Thyroid gland (tissue), 4 donors: ENCODE results near the gene IKZF2. TPM values are rescaled to one million over a fixed set of nuclear protein-coding genes. Genes with fewer than 3 reads are reported as not detected.

Experiments
- DNase-seq, 2 donors: peaks; one replicate each; pipeline ENCODE4 v3.0.0-alpha.2; 2019
- H3K27ac ChIP-seq, 3 donors: fragments of 200-600 bp; sonication (generic); 1 replicate in 2 of 3; 2 replicates in 1 of 3; pipeline ENCODE4 v1.5.1; 2016 to 2019; ENCODE audit warnings: mild to moderate bottlenecking in 1 of 3, moderate library complexity in 1 of 3
- H3K27me3 ChIP-seq: fragments of 200-600 bp; sonication (generic); one replicate; pipeline ENCODE4 v1.5.1; 2019
- H3K36me3 ChIP-seq, 2 donors: fragments of 200-600 bp; sonication (generic); one replicate each; pipeline ENCODE4 v1.5.1; 2016 to 2019
- H3K4me1 ChIP-seq, 2 donors: fragments of 200-600 bp; sonication (generic); one replicate each; pipeline ENCODE4 v1.5.1; 2017 to 2019
- H3K4me3 ChIP-seq, 3 donors: fragments of 200-600 bp; sonication (generic); replicated peaks in 1 of 3; 1 replicate in 2 of 3; 2 replicates in 1 of 3; pipeline ENCODE4 v1.5.1; 2016; ENCODE audit warnings: mild to moderate bottlenecking in 1 of 3
- H3K9me3 ChIP-seq: fragments of 200-600 bp; sonication (generic); one replicate; pipeline ENCODE4 v1.5.1; 2017
- CTCF ChIP-seq, 6 experiments: fragments of 200-600 bp in 3 of 6; fragments of 450-650 bp in 3 of 6; sonication (generic) in 3 of 6; IDR thresholded peaks; one replicate each; pipeline ENCODE4 v1.5.1; 2016 to 2019; ENCODE audit warnings: antibody characterized with exemption in 6 of 6, mild to moderate bottlenecking in 2 of 6, inconsistent platforms in 1 of 6, moderate library complexity in 1 of 6
- POLR2A ChIP-seq, 2 donors: fragments of 450-650 bp; IDR thresholded peaks; one replicate each; pipeline ENCODE4 v1.6.1; 2017; ENCODE audit warnings: antibody characterized with exemption in 2 of 2, mild to moderate bottlenecking in 2 of 2, moderate library complexity in 1 of 2
- WGBS, 2 donors: methylation state at CpG; one replicate each; pipeline ENCODE4 v1.1.5; 2017; 5-methylcytosine and 5-hydroxymethylcytosine counted together
- intact Hi-C: fragments of 100-400 bp; cut with DNase I; formaldehyde crosslinking; loops from one replicate; pipeline ENCODE4 v1.15.1; 2023
- total RNA-seq, 4 donors: library from RNA; depleted of rRNA; stranded (reverse); fragments of >200 nt; gene quantifications; one replicate each; pipeline ENCODE4 v1.2.3, GENCODE V29; 2016

The IKZF2 gene
- total RNA-seq, 4 donors from 2014 or later: 25.3 to 84.8 (median 47.2) TPM

GRCh38 chr2:213164263-213164662 is 12.9 kb upstream of the IKZF2 start:
- Histone ChIP-seq H3K9me3 (no peaks in the 10 kb centered on the region), H3K27ac (no peak overlapping the region), H3K4me1 (peaks cover 5 to 14% of the 10 kb centered on the region in 2 donors), H3K4me3 (no peak overlapping the region), H3K27me3 (no peaks in the 10 kb centered on the region), H3K36me3 (no peaks in the 10 kb centered on the region)
- intact Hi-C loops: no loop called here
- DNase-seq: no peak
- no peak for TF ChIP-seq POLR2A (IDR thresholded peaks at IDR 0.05)
- no peak for TF ChIP-seq CTCF (IDR thresholded peaks at IDR 0.05)

GRCh38 chr2:213162516-213163118 is 11.2 kb upstream of the IKZF2 start:
- Histone ChIP-seq H3K9me3 (no peaks in the 10 kb centered on the region), H3K4me3 (no peak overlapping the region), H3K27ac (peak overlapping the region in 2 of 3 donors; percentile 62 to 68), H3K4me1 (peaks cover 5 to 14% of the 10 kb centered on the region in 2 donors), H3K36me3 (no peaks in the 10 kb centered on the region), H3K27me3 (no peaks in the 10 kb centered on the region)
- intact Hi-C loops: no loop called here
- 85 to 89% methylated on average over 3 of the region's 3 CpGs for WGBS, 2 donors
- no peak for DNase-seq
- TF ChIP-seq POLR2A (IDR thresholded peaks at IDR 0.05) (no peak), CTCF (IDR thresholded peaks at IDR 0.05) (no peak)

- 25 to 27% methylated on average over 5 of the region's 5 CpGs for WGBS, 2 donors
- Histone ChIP-seq H3K4me3 (no peak overlapping the region), H3K27me3 (no peaks in the 10 kb centered on the region), H3K27ac (peak overlapping the region; percentile 57 to 68 (median 62)), H3K9me3 (no peaks in the 10 kb centered on the region), H3K36me3 (no peaks in the 10 kb centered on the region), H3K4me1 (peaks cover 5 to 14% of the 10 kb centered on the region in 2 donors)
- TF ChIP-seq CTCF (IDR thresholded peaks at IDR 0.05) (no peak), POLR2A (IDR thresholded peaks at IDR 0.05) (no peak)
- peak in 1 of 2 donors; percentile 3 for DNase-seq
- intact Hi-C loops: no loop called here
Measured at GRCh38 chr2:213161759-213162515, 10.5 kb upstream of the IKZF2 start.

- no peaks in the 10 kb centered on the region for H3K36me3 ChIP-seq
- no peaks in the 10 kb centered on the region for H3K27me3 ChIP-seq
- no peak for TF ChIP-seq POLR2A (IDR thresholded peaks at IDR 0.05)
- no peak for TF ChIP-seq CTCF (IDR thresholded peaks at IDR 0.05)
- H3K27ac ChIP-seq: no peak overlapping the region
- intact Hi-C loops: no loop called here
- no peak overlapping the region for H3K4me3 ChIP-seq
- no peaks in the 10 kb centered on the region for H3K9me3 ChIP-seq
- WGBS, 2 donors: 93 to 94% methylated on average over 2 of the region's 2 CpGs
- H3K4me1 ChIP-seq: peaks cover 17 to 25% of the 10 kb centered on the region in 2 donors
- DNase-seq: no peak
Measured at GRCh38 chr2:213159768-213160167, 8.4 kb upstream of the IKZF2 start.

GRCh38 chr2:213157242-213157641 is 5.8 kb upstream of the IKZF2 start:
- 76 to 85% methylated on average over 3 of the region's 3 CpGs for WGBS, 2 donors

More at GRCh38 chr2:213157242-213157641, 5.8 kb upstream of the IKZF2 start:
- Histone ChIP-seq H3K27me3 (no peaks in the 10 kb centered on the region), H3K4me1 (peaks cover 13 to 29% of the 10 kb centered on the region in 2 donors), H3K27ac (no peak overlapping the region), H3K4me3 (no peak overlapping the region), H3K36me3 (no peaks in the 10 kb centered on the region), H3K9me3 (no peaks in the 10 kb centered on the region)
- DNase-seq: no peak
- no peak for TF ChIP-seq POLR2A (IDR thresholded peaks at IDR 0.05)
- TF ChIP-seq CTCF (IDR thresholded peaks at IDR 0.05): no peak
- intact Hi-C loops: no loop called here
